HG03378 (cell line): ENCODE results near the gene CST4.
A peak's percentile ranks its signal among the peaks of the same experiment; 100 is the strongest.
"Not testable (repeated sequence)": the region's sequence is repeated elsewhere in the genome, so short reads cannot be mapped to it uniquely, and the experiment has no call there.

Experiments used
- ATAC-seq: cut with Tn5 transposase; IDR thresholded peaks from one replicate; pipeline ENCODE4 v1.9.1; 2021; ENCODE audit warnings: mild to moderate bottlenecking, moderate library complexity; ENCODE audit not compliant: unreplicated experiment

Gene CST4

DNA sequence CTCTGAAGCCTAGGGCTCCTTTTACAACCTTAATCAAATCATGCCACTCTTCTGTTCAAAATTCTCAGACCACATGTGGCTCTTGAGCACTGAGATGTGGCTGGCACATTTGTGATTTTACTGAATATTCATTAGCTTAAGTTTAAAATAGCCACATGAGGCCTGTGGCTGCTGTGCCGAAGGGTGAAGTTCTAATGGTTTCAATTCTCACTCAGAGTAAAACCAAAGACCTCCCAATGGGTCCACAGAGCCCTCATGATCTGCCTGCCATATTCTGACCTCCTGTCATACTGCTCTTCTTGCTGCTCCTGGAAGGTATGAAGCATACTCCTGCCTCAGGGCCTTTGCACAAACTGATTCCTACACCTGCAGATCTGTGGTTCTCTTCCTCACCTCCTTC lies 43.3 kb downstream of the CST4 start:
- peak; percentile 52 for ATAC-seq

DNA sequence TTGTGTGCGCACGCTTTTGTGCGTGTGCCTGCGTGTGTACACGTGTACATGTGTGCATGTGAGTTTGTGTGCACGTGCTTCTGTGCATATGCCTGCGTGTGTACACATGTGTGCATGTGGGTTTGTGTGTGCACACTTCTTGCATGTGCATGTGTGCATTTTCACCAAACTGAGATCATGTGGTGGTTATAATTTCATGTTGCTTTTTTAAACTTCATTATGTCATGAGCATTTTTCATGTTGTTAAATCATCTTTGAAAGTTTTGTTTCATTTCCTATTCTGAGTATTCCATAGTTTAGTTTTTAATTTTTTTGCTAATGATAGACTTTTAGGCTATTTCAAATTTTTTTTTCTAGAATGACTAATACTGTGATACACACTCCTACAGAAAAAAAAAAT lies 44.7 kb downstream of the CST4 start:
- no peak for ATAC-seq

DNA sequence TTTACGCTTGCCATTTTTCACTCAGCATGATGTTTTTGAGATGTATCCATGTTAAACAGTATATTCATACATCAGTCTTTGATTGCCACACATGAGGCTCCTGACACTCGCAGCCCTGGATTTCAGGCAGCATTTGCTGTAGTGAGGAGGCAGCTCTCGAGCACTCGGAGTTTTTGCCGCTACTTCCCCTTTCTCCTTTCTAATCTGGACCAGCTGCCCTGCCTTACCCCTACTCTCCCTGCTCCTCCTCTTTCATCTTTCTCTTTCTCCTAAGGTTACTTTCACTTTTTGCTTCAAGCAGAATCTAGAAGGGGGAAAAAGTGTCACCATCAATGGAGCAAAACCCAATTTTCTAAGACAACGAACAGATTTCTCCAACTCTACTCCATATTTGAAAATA lies 45.2 kb downstream of the CST4 start:
- ATAC-seq = no peak

DNA sequence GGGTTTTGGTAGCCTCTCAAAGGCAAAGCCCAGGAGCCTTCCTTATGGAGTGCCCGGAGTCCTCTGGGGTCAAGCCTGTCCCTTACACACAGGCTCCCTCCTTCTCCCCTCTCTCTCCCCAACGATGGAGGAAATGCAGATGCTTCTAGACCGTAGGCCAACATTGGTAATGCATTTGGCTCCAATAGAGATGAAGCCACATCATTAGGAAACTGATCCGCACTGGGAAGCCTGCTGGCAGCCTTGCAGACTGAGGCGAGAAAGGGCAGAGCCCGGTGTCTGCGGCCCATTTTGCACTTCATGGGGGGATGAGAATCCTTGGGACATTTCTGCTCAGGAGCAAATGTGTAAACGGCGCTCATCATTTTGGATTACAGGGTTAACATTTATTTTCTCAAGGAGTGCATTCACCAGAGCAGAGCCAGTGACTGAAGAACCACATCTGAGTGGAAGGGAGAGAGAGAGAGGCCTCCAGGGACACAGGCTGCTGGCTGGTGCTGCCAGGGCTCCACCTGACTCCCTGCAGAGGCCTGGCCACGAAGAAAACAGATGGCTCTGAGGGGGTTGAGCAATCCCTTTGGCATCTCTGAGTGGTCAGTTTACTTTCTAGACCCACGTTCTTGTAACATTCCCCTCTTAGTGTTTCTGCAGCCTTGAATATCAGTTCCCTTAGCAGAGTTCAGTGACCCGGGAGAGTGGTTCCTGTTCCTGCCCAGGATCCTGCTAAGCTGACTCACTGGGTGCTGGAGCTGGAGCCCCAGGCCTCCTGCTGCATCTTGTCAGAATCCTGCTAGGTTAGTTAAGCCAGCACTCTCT lies 46.7 kb downstream of the CST4 start:
- no peak for ATAC-seq

DNA sequence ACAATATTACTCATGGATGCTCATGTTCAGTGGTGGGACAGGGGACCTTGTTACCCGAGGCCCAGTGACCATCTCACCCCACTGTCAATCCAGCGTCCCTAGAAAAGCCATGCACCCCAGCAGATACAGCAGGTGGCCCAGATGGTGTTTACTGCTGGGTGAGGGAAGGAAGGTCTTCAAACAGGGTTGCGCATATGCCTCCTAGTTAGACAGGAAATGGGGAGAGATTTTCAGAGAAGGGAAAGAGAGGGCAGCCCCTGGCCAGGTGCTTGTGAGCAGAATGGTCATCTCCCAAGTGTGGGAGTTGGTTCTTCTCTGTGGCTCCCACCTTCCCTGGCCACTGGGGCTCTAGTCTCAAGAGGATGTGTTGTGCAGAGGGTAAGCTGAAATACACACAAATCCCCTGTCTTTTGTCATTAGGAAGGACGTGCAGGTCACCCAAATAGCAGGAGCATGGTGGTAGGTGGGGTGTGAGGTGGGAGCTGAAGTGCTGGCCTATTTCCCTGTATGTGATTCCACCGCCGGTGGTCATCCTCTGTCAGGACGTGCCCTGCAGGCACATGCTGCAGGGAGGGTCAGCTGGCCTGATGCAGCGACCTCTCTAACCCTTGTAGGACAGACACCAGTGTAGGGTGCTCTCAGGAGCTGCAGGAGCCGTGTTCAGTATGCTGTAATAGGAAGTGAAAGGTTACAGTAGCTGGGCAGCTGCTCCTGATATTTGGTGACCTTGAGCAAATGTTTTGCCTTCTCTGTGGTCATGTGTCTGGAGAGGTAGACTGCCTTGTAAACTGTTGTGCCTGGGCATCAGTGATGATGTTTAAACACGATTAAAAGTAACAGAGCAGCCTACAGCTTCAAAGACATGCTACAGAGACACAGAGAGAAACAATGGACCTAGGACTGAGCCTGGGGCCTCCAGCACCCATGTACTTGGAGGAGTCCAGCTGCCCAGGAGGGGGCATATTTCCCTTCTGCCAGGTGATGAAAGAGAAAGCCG lies 47.9 kb downstream of the CST4 start:
- no peak for ATAC-seq

DNA sequence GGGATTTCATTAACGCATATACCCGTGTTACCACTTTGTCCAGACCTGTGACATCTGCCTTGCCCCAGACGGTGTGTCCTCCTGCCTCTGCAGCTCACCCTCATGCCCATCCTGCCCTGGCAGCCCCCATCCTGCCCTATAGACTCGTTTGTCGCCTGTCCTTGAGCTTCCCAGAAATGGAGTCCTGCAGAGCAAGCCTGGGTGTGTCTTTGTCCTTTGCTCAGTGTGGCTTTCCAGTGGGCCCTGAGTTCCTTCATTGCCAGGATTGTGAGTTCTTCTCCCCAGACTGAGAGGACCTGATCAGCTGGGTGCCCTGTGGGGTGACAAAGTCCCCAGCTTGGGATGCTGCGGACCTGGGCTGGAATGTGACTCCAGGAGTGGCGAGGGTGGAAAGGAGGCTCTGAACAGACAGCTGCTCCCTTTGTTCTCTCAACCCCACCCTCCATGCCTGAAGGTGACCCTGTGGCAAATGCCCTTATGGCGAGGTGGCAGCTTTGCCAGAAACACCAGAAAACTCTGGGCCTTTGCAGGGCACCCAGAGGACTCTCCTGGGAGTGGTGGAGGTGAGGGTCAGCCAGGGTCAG lies 48.7 kb downstream of the CST4 start:
- no peak for ATAC-seq

DNA sequence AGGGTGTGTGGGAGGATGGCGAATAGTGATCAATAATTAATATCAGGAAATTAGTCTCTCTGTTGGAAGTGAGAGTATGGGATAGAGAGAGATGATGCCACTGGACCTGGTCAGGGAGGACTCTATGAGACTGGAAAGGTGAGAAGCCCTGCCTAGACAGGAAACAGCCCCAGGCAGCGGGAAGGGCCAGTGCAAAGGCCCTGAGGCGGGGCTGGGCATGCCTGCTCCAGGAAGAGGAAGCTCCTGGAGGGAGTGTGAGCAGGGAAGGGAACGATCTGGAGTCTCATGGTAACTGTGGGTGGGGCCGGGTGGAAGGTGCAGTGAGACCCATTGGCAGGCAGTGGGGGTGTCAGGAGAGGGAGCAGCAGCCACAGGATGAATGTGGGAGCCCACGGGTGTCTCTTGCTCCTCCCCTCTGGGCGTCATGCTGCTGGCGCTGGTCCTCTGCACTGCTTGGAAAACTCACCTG lies 49.3 kb downstream of the CST4 start:
- no peak for ATAC-seq

DNA sequence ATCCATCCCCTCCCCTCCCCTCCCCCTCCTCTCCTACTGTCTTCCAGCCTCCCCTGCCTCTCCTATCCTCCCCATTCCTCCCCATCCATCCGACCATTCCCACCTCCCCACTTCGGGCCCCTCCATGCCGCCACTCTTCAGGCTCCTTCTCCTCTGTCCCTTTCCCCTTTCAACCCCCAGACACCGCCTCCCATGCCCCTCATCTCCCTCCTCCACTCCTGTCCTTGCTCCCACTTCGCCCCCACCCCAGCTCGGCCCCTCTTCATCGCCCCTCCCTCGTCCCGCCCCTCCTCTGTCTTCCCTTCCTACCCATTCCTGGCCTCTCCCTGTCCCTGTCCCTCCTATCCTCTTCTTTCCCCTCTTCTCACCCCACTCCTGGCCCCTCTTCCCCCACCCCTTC lies 50.5 kb downstream of the CST4 start:
- ATAC-seq = no peak

DNA sequence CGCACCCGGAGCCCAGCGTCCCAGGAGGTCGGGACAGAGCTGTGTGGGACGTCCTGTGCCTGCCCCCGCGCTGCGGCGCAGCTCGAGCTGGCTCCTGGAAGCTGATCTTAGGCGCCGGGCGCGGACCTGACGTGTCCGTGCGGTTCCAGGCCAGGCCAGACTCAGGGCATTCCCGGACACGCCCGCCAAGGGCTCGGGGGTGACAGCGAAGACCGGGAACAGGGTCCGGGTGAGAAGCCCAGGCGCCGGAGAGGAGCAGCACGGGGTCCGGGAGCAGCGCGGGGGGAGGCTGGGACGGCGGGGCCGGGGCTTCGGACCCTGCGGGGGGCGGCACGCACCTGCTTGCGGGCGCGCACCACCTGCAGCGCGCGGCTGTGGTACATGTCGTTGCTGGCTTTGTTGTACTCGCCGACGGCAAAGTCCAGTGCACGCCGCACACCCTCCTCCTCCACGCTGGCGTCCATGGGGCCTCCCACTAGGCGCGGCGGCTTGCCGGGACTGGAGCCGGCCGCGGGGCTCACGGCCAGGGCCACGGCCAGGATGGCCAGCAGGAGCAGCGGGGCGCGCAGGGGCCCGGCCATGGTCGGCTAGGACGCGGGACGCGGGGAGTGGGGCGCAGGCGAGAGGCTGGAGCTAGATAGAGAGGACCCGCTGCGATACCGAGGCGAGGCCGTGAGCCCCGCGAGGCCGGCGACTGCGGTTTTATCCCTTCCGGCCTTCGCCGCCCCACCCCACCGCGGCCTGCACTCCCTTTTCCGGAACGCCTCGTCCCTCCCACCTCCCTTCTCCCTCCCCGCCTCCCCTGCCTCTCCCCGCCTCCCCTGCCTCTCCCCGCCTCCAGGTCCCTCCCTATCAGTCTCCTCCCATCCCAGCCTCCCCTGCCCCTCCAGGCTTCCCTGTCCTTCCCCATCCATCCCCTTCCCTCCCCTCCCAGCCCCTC lies 51.3 kb downstream of the CST4 start, which contains the start of gene CST3:
TSS of gene CST3 (minus strand) at position 674 of the 940 bp plus-strand sequence. CDS start at position 581, 93 bp downstream.
- ATAC-seq = no peak

DNA sequence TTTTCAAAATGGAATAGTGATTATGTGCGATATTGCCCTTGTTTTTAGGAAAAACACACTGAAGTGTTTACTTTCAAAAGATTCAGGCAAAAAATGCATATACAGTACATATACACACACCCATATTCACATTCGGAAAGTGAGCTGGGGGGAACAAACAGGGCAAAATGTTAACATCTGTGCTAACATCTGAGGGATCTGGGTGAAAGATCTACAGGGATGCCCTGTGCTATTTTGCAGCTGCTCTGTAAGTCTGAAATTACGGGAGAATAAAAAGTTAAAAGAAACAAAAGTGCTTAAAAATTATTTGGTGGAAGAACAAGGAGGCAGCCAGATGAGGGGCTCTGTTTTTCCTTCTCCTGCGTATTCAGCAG lies 51.9 kb downstream of the CST4 start:
- no peak for ATAC-seq

DNA sequence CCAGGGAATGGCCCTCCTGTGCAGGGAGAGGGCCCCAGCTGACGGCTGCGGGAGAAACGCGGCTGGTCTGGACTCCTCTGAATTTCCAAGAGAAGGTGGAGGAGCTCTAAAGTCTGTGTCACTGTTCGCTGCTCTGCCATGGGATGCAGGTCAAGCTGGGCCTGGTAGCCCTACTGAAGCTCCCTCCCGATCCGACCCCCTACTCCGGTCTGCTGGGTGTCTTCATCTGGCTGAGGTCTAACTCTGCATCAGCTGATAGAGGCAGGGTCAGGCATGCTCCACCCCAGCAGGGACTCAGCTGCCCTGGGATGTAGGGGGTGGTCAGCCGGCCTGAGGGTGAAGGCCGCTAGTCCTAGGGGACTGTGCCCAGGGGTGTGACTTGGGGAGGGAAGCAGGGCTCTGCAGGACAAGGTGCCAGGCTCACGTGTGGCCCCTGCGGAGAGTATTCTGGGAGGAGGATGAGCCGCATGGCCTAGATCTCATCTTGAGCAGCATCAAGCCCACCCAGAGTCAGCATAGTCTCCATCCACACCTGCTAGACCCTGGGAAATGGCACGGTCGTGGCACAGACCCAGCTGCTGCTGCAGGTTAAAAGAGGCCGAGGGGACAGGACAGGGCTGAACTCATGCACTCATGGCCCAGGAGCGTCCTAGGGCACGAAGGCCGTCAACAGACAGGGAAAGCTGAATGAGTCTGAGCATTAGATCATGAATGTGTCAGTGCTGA lies 52.5 kb downstream of the CST4 start:
- no peak for ATAC-seq

DNA sequence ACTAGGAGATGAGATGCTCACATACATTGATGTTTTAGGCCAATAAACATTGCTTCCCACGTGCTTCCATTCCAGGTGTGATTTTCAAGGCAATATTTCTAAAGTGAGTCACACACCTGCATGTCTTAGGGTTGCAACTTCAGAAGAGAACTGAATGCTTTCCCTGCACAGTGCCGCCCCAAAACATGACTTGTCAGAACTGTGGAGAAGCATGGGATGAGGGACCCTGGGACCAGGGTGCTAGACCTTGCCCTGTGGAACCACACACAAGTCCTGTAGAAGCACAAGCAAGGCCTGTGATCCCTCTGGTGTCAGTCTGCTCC lies 53.1 kb downstream of the CST4 start:
- ATAC-seq = not testable (repeated sequence)
